Medulla oblongata (tissue), 1 donor: ENCODE results near the gene ACOT9.
A peak's percentile ranks its signal among the peaks of the same experiment; 100 is the strongest.
"Not testable (repeated sequence)": the region's sequence is repeated elsewhere in the genome, so short reads cannot be mapped to it uniquely, and the experiment has no call there.

Experiments
- DNase-seq: peaks from one replicate; pipeline ENCODE4 v3.0.0-alpha.2; 2015; ENCODE audit errors: extremely low spot score

The ACOT9 gene, protein sequence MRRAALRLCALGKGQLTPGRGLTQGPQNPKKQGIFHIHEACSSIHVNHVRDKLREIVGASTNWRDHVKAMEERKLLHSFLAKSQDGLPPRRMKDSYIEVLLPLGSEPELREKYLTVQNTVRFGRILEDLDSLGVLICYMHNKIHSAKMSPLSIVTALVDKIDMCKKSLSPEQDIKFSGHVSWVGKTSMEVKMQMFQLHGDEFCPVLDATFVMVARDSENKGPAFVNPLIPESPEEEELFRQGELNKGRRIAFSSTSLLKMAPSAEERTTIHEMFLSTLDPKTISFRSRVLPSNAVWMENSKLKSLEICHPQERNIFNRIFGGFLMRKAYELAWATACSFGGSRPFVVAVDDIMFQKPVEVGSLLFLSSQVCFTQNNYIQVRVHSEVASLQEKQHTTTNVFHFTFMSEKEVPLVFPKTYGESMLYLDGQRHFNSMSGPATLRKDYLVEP

DNA sequence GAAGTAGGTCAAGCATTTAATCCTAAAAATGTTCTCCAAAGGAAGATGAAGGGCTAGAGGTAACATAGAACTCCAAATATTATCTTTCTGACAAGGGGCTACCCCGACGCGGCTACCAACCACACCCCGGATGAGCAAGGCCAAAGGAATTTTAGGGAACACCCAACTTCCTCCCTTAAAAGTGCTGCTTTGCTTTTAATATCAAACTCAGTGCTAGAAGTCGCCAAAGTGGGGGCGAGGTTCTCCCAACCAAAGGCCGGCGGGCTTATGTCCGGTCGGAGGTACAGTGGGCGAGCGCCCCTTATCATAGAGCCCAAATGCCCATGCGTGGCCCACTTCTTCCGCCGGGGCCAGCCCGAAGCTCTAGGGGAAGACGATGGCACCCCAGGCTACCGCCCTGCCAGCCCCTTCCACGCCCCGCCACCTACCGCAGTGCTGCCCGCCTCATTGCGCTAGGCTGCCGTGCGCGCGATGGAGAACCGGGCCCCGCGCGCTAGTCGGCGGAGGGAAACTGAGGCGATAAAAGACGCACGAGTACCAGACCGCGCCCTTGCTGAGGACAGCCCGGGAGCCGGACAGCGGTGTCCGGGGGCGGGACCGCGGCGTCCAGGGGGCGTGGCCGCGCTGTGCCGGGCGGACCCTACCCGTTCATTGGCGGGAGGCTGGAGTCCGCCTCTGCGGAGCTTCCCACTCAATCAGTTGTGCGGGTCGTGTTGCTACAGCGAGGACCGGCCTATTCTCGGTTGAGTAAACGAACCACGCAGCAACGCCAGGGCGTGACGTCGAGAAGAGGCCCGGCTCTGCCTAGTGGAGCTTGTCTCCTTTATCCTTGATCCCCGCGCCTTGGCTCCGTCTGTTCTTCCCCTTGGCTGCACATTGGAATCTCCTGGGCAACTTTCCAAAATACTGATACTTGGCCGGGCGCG is at the start of gene ACOT9:
TSS of gene ACOT9 (minus strand) at position 580 of the 926 bp plus-strand sequence. CDS start at position 448, 132 bp downstream.
- DNase-seq: peak; percentile 77

GRCh38 chrX:23790155-23790497 is 47.0 kb upstream of the ACOT9 start:
- DNase-seq: no peak

DNA sequence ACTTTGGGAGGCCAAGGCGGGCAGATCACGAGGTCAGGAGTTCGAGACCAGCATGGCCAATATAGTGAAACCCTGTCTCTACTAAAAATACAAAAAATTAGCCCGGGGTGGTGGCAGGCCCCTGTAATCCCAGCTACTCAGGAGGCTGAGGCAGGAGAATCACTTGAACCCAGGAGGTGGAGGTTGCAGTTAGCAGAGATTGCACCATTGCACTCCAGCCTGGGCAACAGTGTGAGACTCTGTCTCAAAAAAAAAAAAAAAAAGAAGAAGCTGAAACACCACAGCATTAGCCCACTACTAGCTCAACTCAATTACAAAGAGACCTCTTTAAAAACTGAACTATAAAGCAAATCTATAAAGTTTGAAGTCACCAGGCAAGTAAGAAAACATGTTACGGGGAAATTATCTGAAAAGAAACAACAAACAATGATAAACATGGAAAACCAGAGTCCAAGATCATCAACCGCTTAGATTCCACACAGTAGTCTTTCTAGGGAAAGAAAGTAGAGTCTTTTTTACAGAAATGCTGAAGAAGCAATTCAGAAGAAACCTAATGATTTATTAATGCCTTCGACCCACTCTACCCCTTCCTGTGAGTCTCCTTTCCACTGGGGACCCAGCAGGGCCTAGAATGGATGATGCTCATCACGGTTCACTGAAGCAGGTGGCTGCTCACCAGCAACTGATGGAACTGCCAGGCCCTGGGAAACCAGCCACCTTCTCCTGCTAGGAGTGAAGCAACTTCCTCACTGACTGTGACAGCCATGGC is 46.5 kb upstream of the ACOT9 start:
- no peak for DNase-seq

GRCh38 chrX:23788946-23789345 is 45.9 kb upstream of the ACOT9 start:
- no peak for DNase-seq

GRCh38 chrX:23788521-23788920 is 45.4 kb upstream of the ACOT9 start:
- DNase-seq: no peak

DNA sequence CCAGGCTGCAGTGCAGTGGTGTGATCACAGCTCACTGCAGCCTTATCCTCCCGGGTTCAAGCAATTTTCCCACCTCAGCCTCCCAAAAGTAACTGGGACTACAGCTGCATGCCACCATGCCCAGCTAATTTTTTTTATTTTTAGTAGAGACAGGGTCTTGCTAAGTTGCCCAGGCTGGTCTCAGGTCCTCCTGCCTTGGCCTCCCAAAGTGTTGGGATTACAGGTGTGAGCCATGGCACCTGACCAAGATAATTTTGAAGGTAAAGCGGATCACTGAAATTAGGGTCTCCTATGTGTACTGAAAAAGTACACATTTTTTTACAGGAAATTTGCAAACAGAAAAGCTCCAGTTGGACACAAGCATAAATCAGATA is 44.7 kb upstream of the ACOT9 start:
- no peak for DNase-seq

DNA sequence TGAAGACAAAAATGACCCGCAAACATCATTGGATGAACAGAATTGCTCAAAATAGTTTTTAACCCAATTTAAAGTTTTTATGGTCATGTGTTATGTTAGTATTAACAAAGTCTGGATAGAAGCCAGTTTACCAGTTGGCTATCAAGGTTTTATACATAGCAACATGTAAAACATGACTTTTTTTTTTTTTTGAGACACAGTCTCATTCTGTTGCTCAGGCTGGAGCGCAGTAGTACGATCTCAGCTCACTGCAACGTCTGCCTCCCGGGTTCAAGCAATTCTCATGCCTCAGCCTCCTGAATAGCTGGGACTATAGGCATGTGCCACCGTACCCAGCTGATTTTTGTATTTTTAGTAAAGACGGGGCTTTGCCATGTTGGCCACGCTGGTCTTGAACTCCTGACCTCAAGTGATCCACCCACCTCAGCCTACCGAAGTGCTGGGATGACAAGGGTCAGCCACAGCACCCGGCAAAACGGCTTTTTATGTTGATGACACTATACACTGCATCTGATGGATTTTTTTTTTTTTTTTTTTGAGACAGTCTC is 43.3 kb upstream of the ACOT9 start:
- no peak for DNase-seq

DNA sequence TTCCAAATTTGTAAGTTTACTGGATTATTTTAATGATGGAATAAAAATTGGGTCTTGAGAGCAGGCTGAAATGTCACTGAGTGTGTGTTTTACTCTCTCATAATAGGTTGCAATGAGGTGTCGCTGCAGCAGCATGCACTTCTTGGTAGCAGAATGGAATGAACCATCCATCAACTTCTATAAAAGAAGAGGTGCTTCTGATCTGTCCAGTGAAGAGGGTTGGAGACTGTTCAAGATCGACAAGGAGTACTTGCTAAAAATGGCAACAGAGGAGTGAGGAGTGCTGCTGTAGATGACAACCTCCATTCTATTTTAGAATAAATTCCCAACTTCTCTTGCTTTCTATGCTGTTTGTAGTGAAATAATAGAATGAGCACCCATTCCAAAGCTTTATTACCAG is 42.5 kb upstream of the ACOT9 start:
- no peak for DNase-seq

GRCh38 chrX:23784470-23785331 is 41.6 kb upstream of the ACOT9 start:
- DNase-seq: no peak

DNA sequence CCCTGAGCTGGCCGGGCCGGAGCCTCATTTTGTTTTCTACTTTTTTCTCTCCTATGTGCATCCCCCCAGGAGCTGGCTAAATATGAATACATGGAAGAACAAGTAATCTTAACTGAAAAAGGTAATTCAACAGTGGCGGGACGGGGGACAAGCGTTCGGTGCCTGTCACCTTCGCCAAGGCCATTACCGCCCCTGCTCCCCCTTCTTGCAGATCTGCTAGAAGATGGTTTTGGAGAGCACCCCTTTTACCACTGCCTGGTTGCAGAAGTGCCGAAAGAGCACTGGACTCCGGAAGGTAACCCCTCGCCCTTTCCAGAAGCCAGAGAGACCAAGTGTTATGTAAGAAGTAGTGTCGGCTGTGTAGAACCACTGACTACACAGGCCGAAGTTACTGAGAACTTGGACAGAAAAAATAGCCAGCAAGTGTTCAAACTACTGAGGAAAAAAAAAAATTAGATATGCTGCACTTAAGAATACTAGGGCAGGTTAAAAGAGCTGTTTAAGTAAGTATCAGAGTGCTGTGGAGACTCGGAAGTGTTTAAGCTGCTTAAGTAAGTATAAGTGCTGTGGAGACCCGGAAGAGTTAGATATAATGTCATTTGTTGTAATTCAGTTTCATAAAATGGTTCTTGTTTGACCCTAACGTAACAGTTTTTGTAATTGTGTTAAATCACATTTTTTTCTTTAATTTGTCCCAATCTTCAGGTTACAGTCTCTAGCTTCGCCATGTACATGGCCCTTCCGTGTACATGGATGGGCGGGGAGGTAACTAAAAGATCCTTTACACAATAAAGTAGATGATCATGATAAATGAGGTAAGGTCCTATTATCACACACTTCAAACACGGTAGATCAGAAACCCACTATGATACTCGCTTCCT is 40.8 kb upstream of the ACOT9 start:
- DNase-seq: no peak

DNA sequence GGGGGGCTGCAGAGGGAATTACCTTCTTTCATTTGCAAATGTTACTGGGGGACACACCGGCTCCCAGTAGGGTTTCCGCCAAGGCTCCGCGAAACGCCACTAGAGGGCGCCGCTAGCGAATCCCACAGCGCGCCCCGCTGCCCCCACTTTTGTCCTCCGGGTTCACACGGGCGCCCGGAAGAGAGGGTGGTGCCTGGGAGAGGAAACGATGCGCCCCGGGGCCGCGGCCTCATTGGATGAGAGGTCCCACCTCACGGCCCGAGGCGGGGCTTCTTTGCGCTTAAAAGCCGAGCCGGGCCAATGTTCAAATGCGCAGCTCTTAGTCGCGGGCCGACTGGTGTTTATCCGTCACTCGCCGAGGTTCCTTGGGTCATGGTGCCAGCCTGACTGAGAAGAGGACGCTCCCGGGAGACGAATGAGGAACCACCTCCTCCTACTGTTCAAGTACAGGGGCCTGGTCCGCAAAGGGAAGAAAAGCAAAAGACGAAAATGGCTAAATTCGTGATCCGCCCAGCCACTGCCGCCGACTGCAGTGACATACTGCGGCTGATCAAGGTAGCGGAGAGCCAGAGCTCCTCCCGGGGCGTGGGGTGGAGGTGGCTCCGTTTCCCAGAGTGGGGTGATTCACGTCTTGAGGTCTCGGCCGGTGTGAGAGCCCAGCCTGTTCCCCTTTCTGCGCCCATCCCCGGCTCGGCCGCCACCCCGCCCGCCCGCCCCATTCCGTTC is 40.0 kb upstream of the ACOT9 start, which contains the start of gene SAT1:
TSS of gene SAT1 (plus strand) at position 311 of the 726 bp plus-strand sequence. CDS start at position 490, 179 bp downstream.
- DNase-seq: peak; percentile 96

GRCh38 chrX:23782455-23782854 is 39.4 kb upstream of the ACOT9 start:
- DNase-seq: no peak

GRCh38 chrX:23779025-23779424 is 35.9 kb upstream of the ACOT9 start:
- DNase-seq: no peak

DNA sequence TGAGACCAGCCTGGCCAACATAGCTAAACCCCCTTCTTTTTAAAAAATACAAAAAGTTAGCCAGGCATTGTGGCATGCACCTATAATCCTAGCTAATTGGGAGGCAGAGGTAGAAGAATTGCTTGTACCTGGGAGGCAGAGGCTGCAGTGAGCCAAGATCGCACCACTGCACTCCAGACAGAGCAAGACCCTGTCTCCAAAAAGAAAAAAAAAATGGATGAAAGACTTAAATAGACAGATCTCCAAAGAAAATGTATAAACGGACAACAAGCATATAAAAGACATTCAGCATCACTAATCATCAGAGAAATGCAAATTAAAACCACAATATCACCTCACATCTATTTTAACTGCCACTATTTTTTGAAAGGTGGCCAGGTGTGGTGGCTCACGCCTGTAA is 33.3 kb upstream of the ACOT9 start:
- no peak for DNase-seq

DNA sequence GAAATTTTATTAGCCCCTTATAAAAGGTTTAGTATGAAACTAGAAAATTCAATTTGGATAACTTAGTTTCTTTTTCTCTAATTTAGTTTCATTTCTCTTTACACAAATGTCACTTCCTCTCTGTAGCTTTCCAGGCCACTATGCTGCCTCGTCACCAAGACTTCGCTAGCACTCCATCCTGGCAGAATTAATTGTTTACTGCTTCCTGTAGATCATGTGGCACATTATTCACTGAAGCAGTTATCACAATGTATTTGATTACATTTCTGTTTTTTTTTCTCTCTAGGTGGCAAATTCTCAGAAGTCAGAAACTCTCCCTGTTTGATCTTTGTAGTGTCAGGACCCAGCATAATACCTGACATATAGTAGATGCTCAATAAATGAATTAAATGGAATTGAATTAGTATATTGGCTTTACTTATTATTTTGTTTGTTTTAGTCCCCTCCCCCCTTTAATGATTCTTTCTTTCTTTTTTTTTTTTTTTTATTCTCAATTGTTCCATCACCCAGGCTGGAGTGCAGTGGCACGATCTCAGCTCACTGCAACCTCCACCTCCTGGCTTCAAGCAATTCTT is 30.6 kb upstream of the ACOT9 start:
- no peak for DNase-seq

GRCh38 chrX:23771086-23771485 is 28.0 kb upstream of the ACOT9 start:
- not testable (repeated sequence) for DNase-seq

DNA sequence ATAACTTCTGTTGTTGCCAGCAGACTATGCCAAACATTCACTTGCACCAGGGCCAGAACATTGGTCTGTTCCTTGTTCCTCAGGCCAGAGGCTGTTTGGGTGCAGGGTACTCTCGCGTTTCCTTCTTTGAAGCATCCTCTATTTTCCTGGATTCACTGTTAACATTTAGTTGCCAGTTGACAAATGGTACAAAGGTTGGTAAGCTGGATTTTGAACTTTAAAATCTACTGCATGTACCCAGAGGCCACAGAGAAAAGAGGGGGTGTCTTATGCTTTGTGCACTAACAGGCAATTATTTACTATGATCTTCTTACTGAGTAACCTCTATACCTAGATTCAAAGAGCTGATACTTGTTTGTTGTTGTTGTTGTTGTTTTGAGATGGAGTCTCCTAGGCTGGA is 27.1 kb upstream of the ACOT9 start:
- no peak for DNase-seq
